AG04449 (cell line): ENCODE measurements around the gene MIGA2.

Experiments
- CTCF ChIA-PET: fragments of 350-600 bp; formaldehyde crosslinking; extraction: SDS; loops from one replicate; lab custom pipeline; 2021; ENCODE audit warnings: antibody characterized with exemption; lab: Yijun Ruan, JAX
- POLR2A ChIA-PET: fragments of 400-600, 350-600 bp; formaldehyde crosslinking; extraction: SDS; loops from one replicate; lab custom pipeline; 2020; ENCODE audit warnings: antibody characterized with exemption, inconsistent platforms; lab: Yijun Ruan, JAX
- DNase-seq: peaks from one replicate; pipeline ENCODE4 v3.0.0-alpha.2; 2010; ENCODE audit warnings: low read depth, low spot score
- H3K4me3 ChIP-seq: 2 replicates; pipeline ENCODE4 v1.5.1; 2011; ENCODE audit warnings: low read depth, mild to moderate bottlenecking, control low read depth, low read length
- CTCF ChIP-seq: IDR thresholded peaks from one replicate; pipeline ENCODE4 v1.5.1; 2011; ENCODE audit warnings: mild to moderate bottlenecking, moderate library complexity, low read length, control low read depth, inconsistent platforms; ENCODE audit not compliant: insufficient read depth; ENCODE audit errors: missing control alignments

The MIGA2 gene

GRCh38 chr9:129010267-129010975 is 26.0 kb upstream of the MIGA2 start:
- no peak for DNase-seq
- POLR2A ChIA-PET = no interaction called here
- TF ChIP-seq CTCF = no peak
- CTCF ChIA-PET = interaction anchor here (1.2 to 11.1 kb wide), 4 partner anchors 9 to 18 kb away, joined by 3 to 178 read pairs (median 50); partner anchors contain the start of gene SH3GLB2
- no peak overlapping the region for H3K4me3 ChIP-seq

GRCh38 chr9:129011170-129011569 is 25.3 kb upstream of the MIGA2 start:
- no peak overlapping the region for H3K4me3 ChIP-seq
- no peak for DNase-seq
- ChIA-PET CTCF (interaction anchor here (1.8 to 11.1 kb wide), 3 partner anchors 9 to 18 kb away, joined by 4 to 178 read pairs (median 98); no protein-coding TSS in a partner anchor), POLR2A (no interaction called here)
- TF ChIP-seq CTCF = no peak

GRCh38 chr9:129011761-129012181 is 24.7 kb upstream of the MIGA2 start:
- no peak for DNase-seq
- TF ChIP-seq CTCF = no peak
- no peak overlapping the region for H3K4me3 ChIP-seq
- CTCF ChIA-PET = interaction anchor here (1.8 kb wide), 1 partner anchor 9 kb away, joined by 4 read pairs; no protein-coding TSS in a partner anchor
- POLR2A ChIA-PET = no interaction called here

- no peak for TF ChIP-seq CTCF
- CTCF ChIA-PET = interaction anchor here (1.8 to 2.8 kb wide), 2 partner anchors 10 kb away, joined by 4 to 9 read pairs; no protein-coding TSS in a partner anchor
- POLR2A ChIA-PET = no interaction called here
Measured at GRCh38 chr9:129012343-129012742, 24.1 kb upstream of the MIGA2 start.

GRCh38 chr9:129012893-129013448 is 23.5 kb upstream of the MIGA2 start:
- DNase-seq = no peak
- ChIA-PET CTCF (interaction anchor here (1.8 to 2.8 kb wide), 2 partner anchors 10 to 11 kb away, joined by 4 to 9 read pairs; no protein-coding TSS in a partner anchor), POLR2A (no interaction called here)
- no peak overlapping the region for H3K4me3 ChIP-seq
- TF ChIP-seq CTCF = no peak

More at GRCh38 chr9:129012343-129012742, 24.1 kb upstream of the MIGA2 start:
- no peak overlapping the region for H3K4me3 ChIP-seq
- no peak for DNase-seq

- no peak for DNase-seq
- no peak overlapping the region for H3K4me3 ChIP-seq
- TF ChIP-seq CTCF = no peak
- CTCF ChIA-PET = interaction anchor here (2.8 to 3.0 kb wide), 2 partner anchors 7 to 9 kb away, joined by 9 to 31 read pairs; no protein-coding TSS in a partner anchor
- POLR2A ChIA-PET = no interaction called here
Measured at GRCh38 chr9:129013674-129014073, 22.8 kb upstream of the MIGA2 start.
